GM18505 (cell line): ENCODE measurements around the gene STX8.

Experiments
- ATAC-seq: cut with Tn5 transposase; IDR thresholded peaks from one replicate; pipeline ENCODE4 v1.9.1; 2021; ENCODE audit not compliant: unreplicated experiment
- POLR2A ChIP-seq: IDR thresholded peaks from 4 replicates; pipeline ENCODE4 v1.6.1; 2011; ENCODE audit warnings: borderline replicate concordance; ENCODE audit not compliant: insufficient read depth, insufficient read length; ENCODE audit errors: extremely low read depth

The STX8 gene

GRCh38 chr17:9537177-9537776, 38.3 kb downstream of the STX8 start:
- ATAC-seq = no peak

GRCh38 chr17:9536061-9536460, 39.6 kb downstream of the STX8 start:
- no peak for ATAC-seq
- no peak for TF ChIP-seq POLR2A

More at GRCh38 chr17:9537177-9537776, 38.3 kb downstream of the STX8 start:
- no peak for TF ChIP-seq POLR2A

DNA sequence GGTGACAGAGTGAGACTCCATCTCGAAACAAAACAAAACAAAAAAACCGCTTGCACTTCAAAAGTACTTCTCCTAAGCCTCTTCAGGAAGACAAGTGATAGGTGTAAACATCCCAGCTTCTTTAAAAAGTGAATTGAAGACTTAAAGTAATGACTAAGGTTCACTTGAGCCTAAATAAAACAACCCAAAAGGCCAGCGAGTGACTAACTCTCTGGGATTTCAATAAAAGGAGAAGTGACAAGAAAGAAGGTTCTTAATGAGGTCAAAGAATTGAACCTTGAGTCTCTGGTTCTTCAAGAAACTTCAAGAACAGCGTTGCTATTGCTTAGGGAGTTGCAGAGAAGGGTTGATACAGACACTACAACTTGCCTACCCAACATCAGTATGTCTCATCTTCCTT, 42.2 kb downstream of the STX8 start:
- ATAC-seq = no peak
- TF ChIP-seq POLR2A = no peak

DNA sequence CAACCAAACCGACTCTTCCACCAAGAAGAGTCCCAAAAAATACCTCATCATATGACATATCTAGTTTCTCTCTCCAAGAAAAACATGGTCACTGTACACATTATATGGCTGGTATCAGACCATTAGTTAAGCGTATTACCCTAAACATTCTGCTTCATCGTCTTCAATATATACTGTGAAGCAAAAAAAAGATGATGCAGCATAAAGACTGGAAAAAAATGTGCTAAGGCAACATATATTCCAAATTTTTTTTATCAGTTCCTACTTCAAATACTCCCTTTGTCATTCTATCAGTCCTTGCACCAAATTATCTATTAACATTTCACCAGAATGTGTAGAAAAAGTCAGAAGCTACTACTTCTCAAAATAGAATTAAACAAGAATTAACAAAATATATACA, 42.9 kb downstream of the STX8 start:
- no peak for ATAC-seq
- TF ChIP-seq POLR2A = no peak

- TF ChIP-seq POLR2A = no peak
- ATAC-seq = no peak
These were observed 44.6 kb downstream of the STX8 start for GRCh38 chr17:9531034-9531433.

- ATAC-seq = no peak
- TF ChIP-seq POLR2A = no peak
These were observed 46.5 kb downstream of the STX8 start for GRCh38 chr17:9529033-9529700.

- no peak for TF ChIP-seq POLR2A
- ATAC-seq = no peak
These were observed 47.8 kb downstream of the STX8 start for GRCh38 chr17:9527788-9528187.

DNA sequence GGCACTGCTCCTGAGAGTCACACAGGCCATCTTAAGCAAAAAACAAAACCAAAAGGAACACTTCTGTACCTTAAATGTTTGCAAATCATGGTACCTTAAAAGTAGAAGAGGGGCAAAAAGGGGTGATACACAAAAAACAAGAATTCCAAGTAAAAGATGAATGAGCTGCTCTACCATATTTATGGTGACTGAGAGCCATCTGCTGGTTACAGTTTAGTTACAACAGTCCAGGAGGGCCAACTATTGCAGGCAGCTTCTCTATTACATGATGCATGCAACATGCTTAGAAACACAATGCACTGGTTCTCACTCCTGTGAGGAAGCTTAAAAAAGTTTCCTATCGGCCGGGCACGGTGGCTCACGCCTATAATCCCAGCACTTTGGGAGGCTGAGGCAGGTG, 53.5 kb downstream of the STX8 start:
- ATAC-seq = no peak
- no peak for TF ChIP-seq POLR2A

DNA sequence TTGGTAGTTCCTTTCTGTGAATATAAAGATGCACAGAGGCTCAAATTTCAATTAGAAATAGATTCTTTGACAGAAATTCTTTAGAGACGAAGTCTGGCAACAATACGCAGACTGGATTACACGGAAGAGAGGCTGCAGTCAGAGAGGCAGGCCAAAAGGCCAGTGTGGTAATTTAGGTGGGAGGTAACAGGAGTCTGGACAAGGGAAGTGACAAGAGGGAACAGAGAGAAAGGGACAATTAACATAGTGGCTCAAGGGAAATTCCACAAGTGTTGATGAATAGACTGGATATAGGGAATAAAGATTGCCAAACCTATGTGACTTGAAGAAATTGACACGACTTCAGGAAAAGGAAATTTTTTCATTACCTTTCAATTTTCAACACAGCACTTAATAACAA, 54.6 kb downstream of the STX8 start:
- no peak for ATAC-seq
- TF ChIP-seq POLR2A = no peak

- TF ChIP-seq POLR2A = no peak
- no peak for ATAC-seq
These were observed 55.0 kb downstream of the STX8 start for GRCh38 chr17:9520649-9521048.

DNA sequence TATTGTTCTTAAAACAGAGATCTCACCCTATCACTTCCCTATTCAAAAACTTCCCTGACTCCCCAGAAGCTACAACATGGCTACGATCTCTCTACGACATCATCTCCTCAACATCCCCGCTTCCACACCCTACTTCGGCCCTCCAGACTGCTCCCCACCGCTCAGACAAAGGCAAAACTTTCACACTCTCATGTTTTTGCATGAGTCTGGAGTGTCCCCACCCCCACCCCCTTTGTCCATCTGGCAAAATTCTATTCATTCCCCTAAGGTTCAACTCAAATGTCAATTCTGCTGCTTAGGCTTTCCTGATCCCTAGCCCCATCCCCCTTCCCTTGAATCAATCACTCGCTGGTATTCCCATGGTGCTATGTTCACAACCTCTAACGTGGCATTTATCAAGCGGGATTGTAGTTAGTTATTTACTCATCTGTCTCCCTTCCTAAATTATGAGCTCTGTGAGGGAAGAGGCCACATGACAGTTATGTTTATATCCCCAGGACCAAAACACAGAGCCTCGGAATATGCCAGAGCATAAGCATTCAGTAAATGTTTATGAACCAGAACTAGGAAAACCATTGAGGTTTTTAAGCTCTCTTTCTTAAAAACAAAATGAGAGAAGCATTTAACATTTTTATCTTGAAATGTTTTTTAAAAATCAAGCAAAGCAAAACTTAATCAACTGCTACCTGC, 55.9 kb downstream of the STX8 start:
- no peak for TF ChIP-seq POLR2A
- ATAC-seq = no peak

- no peak for ATAC-seq
- no peak for TF ChIP-seq POLR2A
These were observed 58.2 kb downstream of the STX8 start for GRCh38 chr17:9517396-9517795.

DNA sequence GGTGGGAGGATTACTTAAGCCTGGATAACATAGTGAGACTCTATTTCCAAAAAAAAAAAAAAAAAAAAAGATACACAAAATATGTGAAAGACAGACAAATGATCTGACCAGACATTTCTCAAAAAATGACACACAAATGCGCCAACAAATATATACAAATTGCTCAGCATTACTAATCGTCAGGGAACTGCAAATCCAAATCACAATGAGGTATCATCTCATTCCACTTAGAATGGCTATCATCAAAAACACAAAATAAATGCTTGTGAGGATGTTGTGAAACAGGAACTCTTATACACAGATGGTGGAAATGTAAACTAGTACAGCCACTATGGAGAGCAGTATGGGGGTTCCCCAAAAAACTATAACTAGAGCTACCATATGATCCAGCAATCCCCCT, 62.4 kb downstream of the STX8 start:
- TF ChIP-seq POLR2A = no peak

More for the DNA sequence above, 62.4 kb downstream of the STX8 start:
- ATAC-seq = no peak
